Esophagus muscularis mucosa (tissue), 4 donors: Measurements from ENCODE around the gene RABGGTB. TPM values are rescaled to one million over a fixed set of nuclear protein-coding genes. Genes with fewer than 3 reads are reported as not detected.
A peak's percentile ranks its signal among the peaks of the same experiment; 100 is the strongest.
"Not testable (repeated sequence)": the region's sequence is repeated elsewhere in the genome, so short reads cannot be mapped to it uniquely, and the experiment has no call there.

Source experiments
- DNase-seq: peaks from one replicate; pipeline ENCODE4 v3.0.0-alpha.2; 2017; ENCODE audit errors: extremely low spot score
- H3K27ac ChIP-seq, 4 donors: fragments of 200-600 bp; sonication (generic); replicated peaks in 1 of 4; 1 replicate in 3 of 4; 2 replicates in 1 of 4; pipeline ENCODE4 v1.5.1; 2016 to 2019; ENCODE audit warnings: mild to moderate bottlenecking in 1 of 4
- H3K27me3 ChIP-seq, 4 donors: fragments of 200-600 bp; sonication (generic); one replicate each; pipeline versions ENCODE4 v1.5.1 to v1.6.0; 2016 to 2019
- H3K36me3 ChIP-seq, 4 donors: fragments of 200-600 bp; sonication (generic); one replicate each; pipeline ENCODE4 v1.5.1; 2016 to 2019
- H3K4me1 ChIP-seq, 4 donors: fragments of 200-600 bp; sonication (generic); one replicate each; pipeline ENCODE4 v1.5.1; 2016 to 2019
- H3K4me3 ChIP-seq, 4 donors: fragments of 200-600 bp; sonication (generic); 1 replicate in 2 of 4; 2 replicates in 2 of 4; pipeline ENCODE4 v1.5.1; 2016 to 2019; ENCODE audit warnings: mild to moderate bottlenecking in 4 of 4, moderate library complexity in 1 of 4
- H3K9me3 ChIP-seq, 4 donors: fragments of 200-600 bp; sonication (generic); 1 replicate in 3 of 4; 2 replicates in 1 of 4; pipeline ENCODE4 v1.5.1; 2016 to 2019
- EP300 ChIP-seq: sonication (generic); formaldehyde crosslinking; IDR thresholded peaks from one replicate; pipeline ENCODE4 v1.6.1; 2017; ENCODE audit warnings: antibody characterized with exemption
- POLR2A ChIP-seq: fragments of 450-650 bp; IDR thresholded peaks from one replicate; pipeline ENCODE4 v1.6.1; 2017; ENCODE audit warnings: antibody characterized with exemption, moderate library complexity, mild to moderate bottlenecking, low read depth
- POLR2AphosphoS5 ChIP-seq, 2 donors: sonication (generic); formaldehyde crosslinking; IDR thresholded peaks; one replicate each; pipeline ENCODE4 v1.6.1; 2017; ENCODE audit warnings: antibody characterized with exemption in 2 of 2
- WGBS: methylation state at CpG from one replicate; pipeline ENCODE4 v1.1.5; 2018; 5-methylcytosine and 5-hydroxymethylcytosine counted together
- intact Hi-C: fragments of 100-400 bp; cut with DNase I; formaldehyde crosslinking; loops from one replicate; pipeline ENCODE4 v1.15.1; 2023
- total RNA-seq, 4 donors: library from RNA; depleted of rRNA; stranded (reverse); fragments of >200 nt; gene quantifications; one replicate each; pipeline versions ENCODE4 v1.1.0 to v1.2.1, GENCODE V29; 2016
- TF ChIP-seq, protein P1 (sequence below), 3 experiments: fragments of 200-600 bp in 2 of 3; fragments of 450-650 bp in 1 of 3; sonication (generic) in 2 of 3; IDR thresholded peaks; one replicate each; pipeline ENCODE4 v1.5.1; 2017 to 2019; ENCODE audit warnings: antibody characterized with exemption in 3 of 3, mild to moderate bottlenecking in 2 of 3, moderate library complexity in 1 of 3

The RABGGTB gene
- total RNA-seq, result 10 to 100 TPM; 24.3 to 55.2 (median 38.1) TPM

DNA sequence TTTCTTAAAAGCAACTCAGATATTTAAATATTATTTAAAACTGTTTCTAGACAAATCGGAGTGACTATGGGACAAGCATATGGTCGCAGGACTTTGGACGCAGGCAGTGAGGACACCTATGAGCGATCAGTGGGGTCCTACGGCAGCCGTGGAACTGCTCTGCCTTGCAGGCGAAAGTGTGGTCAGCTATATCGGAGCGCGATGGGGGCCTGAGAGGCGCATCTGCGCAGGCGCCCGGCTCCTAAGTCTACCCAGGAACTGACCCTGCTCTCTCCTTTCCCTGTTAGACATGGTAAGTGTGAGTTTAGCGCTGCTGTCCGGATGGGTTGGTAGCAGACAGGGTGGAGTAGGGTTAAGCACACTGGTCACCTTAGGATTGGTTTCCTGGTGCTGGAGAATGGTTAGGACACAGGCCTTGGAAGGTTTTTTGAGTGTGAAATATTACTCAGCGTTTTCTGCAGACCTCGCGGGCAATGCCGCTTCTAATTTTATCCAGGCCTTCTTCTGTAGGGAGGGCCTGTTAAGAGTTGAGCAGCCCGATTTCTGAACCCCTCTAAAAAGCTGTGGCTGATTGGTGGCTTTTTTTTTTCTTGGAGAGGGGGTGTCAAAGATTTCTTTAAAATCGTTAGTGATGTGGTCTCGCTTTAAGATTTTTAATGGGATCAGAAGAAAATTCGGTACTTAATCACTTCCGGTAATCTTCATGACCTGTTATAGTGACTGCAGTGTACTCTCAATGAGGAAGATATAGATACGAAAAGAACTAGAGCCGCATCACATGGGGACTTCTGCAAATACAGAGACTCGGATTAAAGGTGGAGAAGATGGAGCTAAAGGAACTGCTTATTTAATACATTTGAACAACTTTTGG lies at the start of gene RABGGTB:
TSS of gene RABGGTB (plus strand) at position 274 of the 871 bp plus-strand sequence. CDS start at position 290, 16 bp downstream.
- WGBS, result under 1% methylated on average over 28 of the region's 28 CpGs
- Histone ChIP-seq H3K4me1 (peaks cover 35 to 55% (median 51%) of the 10 kb centered on the region in 4 donors), H3K27ac (peak within 1 kb of the TSS; percentile 82 to 89 (median 86)), H3K27me3 (no peaks in the 10 kb centered on the region), H3K4me3 (peak within 1 kb of the TSS; percentile 68 to 92 (median 78)), H3K36me3 (peaks cover 8 to 33% (median 12%) of the 10 kb centered on the region in 4 donors), H3K9me3 (no peaks in the 10 kb centered on the region)
- intact Hi-C loops, result loop anchor here (5.0 kb wide), 1 partner anchor 64 kb away; the partner anchor contains the start of gene ACADM
- peak; percentile 98 for DNase-seq
- TF ChIP-seq POLR2A (peak; percentile 88), POLR2AphosphoS5 (IDR thresholded peaks at IDR 0.05) (peak; percentile 94 to 95), EP300 (no peak)

DNA sequence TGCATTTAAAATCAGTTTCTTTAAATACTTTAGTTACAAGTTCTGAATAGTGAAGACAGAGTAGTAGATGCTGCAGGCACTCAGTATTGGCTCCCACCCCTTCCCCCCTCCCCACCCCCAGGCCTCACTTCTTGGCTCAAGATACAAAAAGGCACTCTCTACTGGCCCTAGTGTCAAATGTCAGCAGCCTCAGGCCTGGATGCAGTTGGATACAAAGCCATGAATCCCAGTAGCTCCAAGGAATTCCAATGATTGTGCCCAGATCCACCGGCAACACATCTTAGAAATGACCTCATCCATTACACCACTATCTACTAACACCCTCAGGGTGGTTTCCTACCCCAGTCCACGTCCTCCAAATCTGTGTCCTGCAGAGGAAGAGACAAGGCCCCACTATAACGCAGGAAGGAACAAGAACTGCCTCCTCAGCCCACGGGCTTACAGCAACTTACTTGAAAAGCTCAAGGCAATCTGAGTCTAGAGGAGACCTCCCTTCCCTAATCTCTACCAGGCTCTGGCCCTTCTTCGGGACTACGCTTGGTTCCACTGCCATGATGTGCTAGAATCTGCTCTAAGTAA lies 43.9 kb upstream of the RABGGTB start:
- intact Hi-C loops, result no loop called here
- Histone ChIP-seq H3K36me3 (peaks cover 53 to 92% (median 79%) of the 10 kb centered on the region in 4 donors), H3K9me3 (no peaks in the 10 kb centered on the region), H3K27me3 (no peaks in the 10 kb centered on the region), H3K4me1 (no peaks in the 10 kb centered on the region), H3K27ac (no peak overlapping the region), H3K4me3 (no peak overlapping the region)
- WGBS, result 91% methylated on average over 6 of the region's 6 CpGs
- TF ChIP-seq, protein P1, sequence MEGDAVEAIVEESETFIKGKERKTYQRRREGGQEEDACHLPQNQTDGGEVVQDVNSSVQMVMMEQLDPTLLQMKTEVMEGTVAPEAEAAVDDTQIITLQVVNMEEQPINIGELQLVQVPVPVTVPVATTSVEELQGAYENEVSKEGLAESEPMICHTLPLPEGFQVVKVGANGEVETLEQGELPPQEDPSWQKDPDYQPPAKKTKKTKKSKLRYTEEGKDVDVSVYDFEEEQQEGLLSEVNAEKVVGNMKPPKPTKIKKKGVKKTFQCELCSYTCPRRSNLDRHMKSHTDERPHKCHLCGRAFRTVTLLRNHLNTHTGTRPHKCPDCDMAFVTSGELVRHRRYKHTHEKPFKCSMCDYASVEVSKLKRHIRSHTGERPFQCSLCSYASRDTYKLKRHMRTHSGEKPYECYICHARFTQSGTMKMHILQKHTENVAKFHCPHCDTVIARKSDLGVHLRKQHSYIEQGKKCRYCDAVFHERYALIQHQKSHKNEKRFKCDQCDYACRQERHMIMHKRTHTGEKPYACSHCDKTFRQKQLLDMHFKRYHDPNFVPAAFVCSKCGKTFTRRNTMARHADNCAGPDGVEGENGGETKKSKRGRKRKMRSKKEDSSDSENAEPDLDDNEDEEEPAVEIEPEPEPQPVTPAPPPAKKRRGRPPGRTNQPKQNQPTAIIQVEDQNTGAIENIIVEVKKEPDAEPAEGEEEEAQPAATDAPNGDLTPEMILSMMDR (IDR thresholded peaks at IDR 0.05), result no peak
- DNase-seq, result no peak

DNA sequence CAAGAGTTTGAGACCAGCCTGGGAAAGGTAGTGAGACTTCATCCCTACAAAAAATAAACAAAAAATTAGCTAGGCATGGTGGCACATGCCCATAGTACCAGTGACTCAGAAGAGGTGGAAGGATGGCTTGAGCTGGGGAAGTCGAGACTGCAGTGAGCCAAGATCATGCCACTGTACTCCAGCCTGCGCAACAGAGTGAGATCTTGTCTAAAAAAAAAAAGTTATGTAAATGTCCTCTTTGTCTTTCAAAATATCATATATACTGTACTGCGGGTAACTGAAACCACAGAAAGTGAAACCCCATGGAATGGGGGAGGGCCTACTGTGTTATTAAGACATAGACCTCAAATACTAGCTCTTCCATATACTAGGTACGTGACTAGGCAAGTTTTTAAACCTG lies 40.8 kb upstream of the RABGGTB start:
- intact Hi-C loops, result no loop called here
- no peak for DNase-seq
- Histone ChIP-seq H3K27me3 (no peaks in the 10 kb centered on the region), H3K27ac (no peak overlapping the region), H3K4me3 (no peak overlapping the region), H3K9me3 (no peaks in the 10 kb centered on the region), H3K4me1 (no peaks in the 10 kb centered on the region), H3K36me3 (peaks cover 39 to 76% (median 56%) of the 10 kb centered on the region in 4 donors)
- TF ChIP-seq, protein P1 (IDR thresholded peaks at IDR 0.05), result no peak
- TF ChIP-seq EP300, result no peak
- no peak for TF ChIP-seq POLR2AphosphoS5 (IDR thresholded peaks at IDR 0.05)
- TF ChIP-seq POLR2A, result no peak
- WGBS, result 85% methylated on average over 4 of the region's 4 CpGs

DNA sequence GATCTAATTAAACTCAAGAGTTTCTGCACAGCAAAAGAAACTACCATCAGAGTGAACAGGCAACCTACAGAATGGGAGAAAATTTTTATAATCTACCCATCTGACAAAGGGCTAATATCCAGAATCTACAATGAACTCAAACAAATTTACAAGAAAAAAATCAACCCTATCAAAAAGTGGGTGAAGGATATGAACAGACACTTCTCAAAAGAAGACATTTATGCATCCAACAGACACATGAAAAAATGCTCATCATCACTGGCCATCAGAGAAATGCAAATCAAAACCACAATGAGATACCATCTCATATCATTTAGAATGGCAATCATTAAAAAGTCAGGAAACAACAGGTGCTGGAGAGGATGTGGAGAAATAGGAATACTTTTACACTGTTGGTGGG lies 28.8 kb upstream of the RABGGTB start:
- H3K27me3 ChIP-seq, H3K9me3 ChIP-seq, H3K4me3 ChIP-seq, H3K4me1 ChIP-seq, DNase-seq, intact Hi-C loops, H3K27ac ChIP-seq: not testable (repeated sequence)
- peaks cover 25 to 47% (median 35%) of the 10 kb centered on the region in 4 donors for H3K36me3 ChIP-seq

DNA sequence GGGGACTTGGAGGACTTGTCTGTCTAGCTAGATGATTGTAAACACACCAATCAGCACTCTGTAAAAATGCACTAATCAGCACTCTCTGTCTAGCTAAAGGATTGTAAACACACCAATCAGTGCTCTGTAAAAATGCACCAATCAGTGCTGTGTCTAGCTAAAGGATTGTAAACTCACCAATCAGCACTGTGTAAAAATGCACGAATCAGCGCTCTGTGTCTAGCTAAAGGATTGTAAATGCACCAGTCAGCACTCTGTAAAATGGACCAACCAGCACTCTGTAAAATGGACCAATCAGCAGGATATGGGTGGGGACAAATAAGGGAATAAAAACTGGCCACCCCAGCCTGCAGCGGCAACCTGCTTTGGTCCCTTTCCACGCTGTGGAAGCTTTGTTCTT lies 27.5 kb upstream of the RABGGTB start:
- DNase-seq, H3K27me3 ChIP-seq, H3K4me1 ChIP-seq, H3K9me3 ChIP-seq, intact Hi-C loops, H3K27ac ChIP-seq, H3K4me3 ChIP-seq: not testable (repeated sequence)
- H3K36me3 ChIP-seq, result peaks cover 17 to 38% (median 31%) of the 10 kb centered on the region in 4 donors
- 94% methylated on average over 4 of the region's 4 CpGs for WGBS

DNA sequence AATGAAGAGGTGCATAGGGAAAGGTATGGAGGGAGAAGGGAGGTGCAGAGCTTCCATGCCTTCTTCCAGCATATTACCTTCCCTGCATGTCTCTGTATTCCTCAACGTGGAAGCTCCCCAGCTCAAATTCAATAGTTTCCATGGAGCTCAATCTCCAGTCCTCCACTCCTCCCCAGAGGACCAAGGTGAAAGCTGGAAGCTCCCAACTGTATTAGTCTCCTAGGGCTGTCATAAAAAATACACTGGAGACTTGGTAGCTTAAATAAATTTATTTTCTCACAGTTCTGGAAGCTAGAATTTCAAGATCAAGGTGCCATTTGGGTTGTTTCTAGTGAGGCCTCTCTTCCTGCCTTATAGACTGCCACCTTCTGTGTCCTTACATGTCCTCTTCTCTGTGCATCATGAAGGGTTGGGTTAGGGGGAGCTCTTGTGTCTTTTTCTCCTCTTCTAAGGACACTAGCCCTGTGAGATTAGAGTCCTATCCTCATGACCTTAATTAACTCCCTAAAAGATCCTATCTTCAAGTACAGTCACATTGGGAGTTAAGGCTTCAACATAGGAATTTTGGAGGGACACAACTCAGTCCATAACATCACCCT lies 21.9 kb upstream of the RABGGTB start:
- H3K36me3 ChIP-seq, result peaks cover 0 to 16% (median 11%) of the 10 kb centered on the region in 4 donors
- no peak for DNase-seq
- no peak overlapping the region for H3K27ac ChIP-seq
- intact Hi-C loops, result no loop called here
- 81% methylated on average over 1 of the region's 1 CpG for whole genome bisulfite sequencing
- H3K4me3 ChIP-seq, result no peak overlapping the region
- TF ChIP-seq, protein P1 (IDR thresholded peaks at IDR 0.05), result no peak
- TF ChIP-seq EP300 (no peak), POLR2A (no peak), POLR2AphosphoS5 (IDR thresholded peaks at IDR 0.05) (no peak)
- H3K9me3 ChIP-seq, result no peaks in the 10 kb centered on the region
- no peaks in the 10 kb centered on the region for H3K27me3 ChIP-seq
- peaks cover 0 to 4% (median 0%) of the 10 kb centered on the region in 4 donors for H3K4me1 ChIP-seq
